Measurements from ENCODE around the gene MRRF. TPM values are rescaled to one million over a fixed set of nuclear protein-coding genes. Genes with fewer than 3 reads are reported as not detected.

MRRF gene
- total and polyA plus RNA-seq, 2 donors (not counting 1 experiment from before 2014, with no cell fraction given) = 36.8 to 37.3 TPM

GRCh38 chr9:122229485-122229837 is 35.2 kb upstream of the MRRF start:
- DNase-seq (ENCODE audit: low read depth in 2 of 2) = no peak
- no peak overlapping the region for H3K9ac ChIP-seq (ENCODE audit: insufficient read depth, low read length)
- peaks cover 3% of the 10 kb centered on the region for H3K4me1 ChIP-seq (ENCODE audit: control insufficient read depth, extremely low read depth, insufficient read depth, low read length)
- H3K27me3 ChIP-seq (ENCODE audit: control insufficient read depth, insufficient read depth, low read length) = peaks cover 71% of the 10 kb centered on the region
- H3K4me3 ChIP-seq (replicated peaks in 1 of 4; ENCODE audit: control extremely low read depth in 1 of 4, insufficient read depth in 1 of 4, low read depth in 3 of 4, low read length in 4 of 4) = no peak overlapping the region
- no peaks in the 10 kb centered on the region for H4K20me1 ChIP-seq (ENCODE audit: control insufficient read depth, extremely low read depth, insufficient read depth, low read length)
- no peaks in the 10 kb centered on the region for H3K79me2 ChIP-seq (ENCODE audit: control insufficient read depth, insufficient read depth, low read length)
- no peaks in the 10 kb centered on the region for H3K36me3 ChIP-seq (ENCODE audit: control insufficient read depth, insufficient read depth, low read length)
- no peak overlapping the region for H3K27ac ChIP-seq (ENCODE audit: insufficient read depth, low read length)
- TF ChIP-seq CTCF (conservative IDR thresholded peaks at IDR 0.05 in 1 of 2, IDR thresholded peaks at IDR 0.05 in 1 of 2; ENCODE audit: low read depth in 1 of 2, low read length in 2 of 2) = no peak
- peak; percentile 64 for TF ChIP-seq EZH2 (IDR thresholded peaks at IDR 0.05; ENCODE audit: low read length, missing control alignments)
- H3K4me2 ChIP-seq (ENCODE audit: extremely low read depth, insufficient read depth, low read length) = no peak overlapping the region
- no peaks in the 10 kb centered on the region for H3K9me3 ChIP-seq (ENCODE audit: control insufficient read depth, insufficient read depth, low read depth, low read length)
- no peak overlapping the region for H2AFZ ChIP-seq (ENCODE audit: low read length)

- H3K27me3 ChIP-seq (ENCODE audit: control insufficient read depth, insufficient read depth, low read length) = peaks cover 38% of the 10 kb centered on the region
- TF ChIP-seq EZH2 (IDR thresholded peaks at IDR 0.05; ENCODE audit: low read length, missing control alignments) = no peak
- TF ChIP-seq CTCF (conservative IDR thresholded peaks at IDR 0.05 in 1 of 2, IDR thresholded peaks at IDR 0.05 in 1 of 2; ENCODE audit: low read depth in 1 of 2, low read length in 2 of 2) = no peak
These were observed 31.8 kb upstream of the MRRF start for GRCh38 chr9:122232796-122233306.

GRCh38 chr9:122234022-122234748 is 30.5 kb upstream of the MRRF start:
- no peaks in the 10 kb centered on the region for H3K79me2 ChIP-seq (ENCODE audit: control insufficient read depth, insufficient read depth, low read length)

More at GRCh38 chr9:122232796-122233306, 31.8 kb upstream of the MRRF start:
- DNase-seq (ENCODE audit: low read depth in 2 of 2) = no peak
- Histone ChIP-seq H3K9ac (ENCODE audit: insufficient read depth, low read length) (no peak overlapping the region), H3K36me3 (ENCODE audit: control insufficient read depth, insufficient read depth, low read length) (no peaks in the 10 kb centered on the region), H3K79me2 (ENCODE audit: control insufficient read depth, insufficient read depth, low read length) (no peaks in the 10 kb centered on the region), H3K4me3 (replicated peaks in 1 of 4; ENCODE audit: control extremely low read depth in 1 of 4, insufficient read depth in 1 of 4, low read depth in 3 of 4, low read length in 4 of 4) (no peak overlapping the region), H3K9me3 (ENCODE audit: control insufficient read depth, insufficient read depth, low read depth, low read length) (no peaks in the 10 kb centered on the region), H3K27ac (ENCODE audit: insufficient read depth, low read length) (no peak overlapping the region), H2AFZ (ENCODE audit: low read length) (no peak overlapping the region), H4K20me1 (ENCODE audit: control insufficient read depth, extremely low read depth, insufficient read depth, low read length) (no peaks in the 10 kb centered on the region), H3K4me1 (ENCODE audit: control insufficient read depth, extremely low read depth, insufficient read depth, low read length) (peaks cover 3% of the 10 kb centered on the region), H3K4me2 (ENCODE audit: extremely low read depth, insufficient read depth, low read length) (no peak overlapping the region)

More at GRCh38 chr9:122234022-122234748, 30.5 kb upstream of the MRRF start:
- no peaks in the 10 kb centered on the region for H3K9me3 ChIP-seq (ENCODE audit: control insufficient read depth, insufficient read depth, low read depth, low read length)
- no peak overlapping the region for H3K4me2 ChIP-seq (ENCODE audit: extremely low read depth, insufficient read depth, low read length)
- no peak for DNase-seq (ENCODE audit: low read depth in 2 of 2)
- H2AFZ ChIP-seq (ENCODE audit: low read length) = no peak overlapping the region
- no peak for TF ChIP-seq EZH2 (IDR thresholded peaks at IDR 0.05; ENCODE audit: low read length, missing control alignments)
- no peak for TF ChIP-seq CTCF (conservative IDR thresholded peaks at IDR 0.05 in 1 of 2, IDR thresholded peaks at IDR 0.05 in 1 of 2; ENCODE audit: low read depth in 1 of 2, low read length in 2 of 2)
- H4K20me1 ChIP-seq (ENCODE audit: control insufficient read depth, extremely low read depth, insufficient read depth, low read length) = no peaks in the 10 kb centered on the region
- no peaks in the 10 kb centered on the region for H3K36me3 ChIP-seq (ENCODE audit: control insufficient read depth, insufficient read depth, low read length)
- H3K27ac ChIP-seq (ENCODE audit: insufficient read depth, low read length) = no peak overlapping the region
- no peak overlapping the region for H3K9ac ChIP-seq (ENCODE audit: insufficient read depth, low read length)
- H3K4me1 ChIP-seq (ENCODE audit: control insufficient read depth, extremely low read depth, insufficient read depth, low read length) = peaks cover under 1% of the 10 kb centered on the region
- H3K27me3 ChIP-seq (ENCODE audit: control insufficient read depth, insufficient read depth, low read length) = peaks cover 29% of the 10 kb centered on the region
- no peak overlapping the region for H3K4me3 ChIP-seq (replicated peaks in 1 of 4; ENCODE audit: control extremely low read depth in 1 of 4, insufficient read depth in 1 of 4, low read depth in 3 of 4, low read length in 4 of 4)

Measured in fibroblast of lung (primary cell).